Suprapubic skin (tissue), 4 donors: Measurements from ENCODE around the gene TLCD5.

ENCODE experiments used
- EP300 ChIP-seq: sonication (generic); formaldehyde crosslinking; IDR thresholded peaks from one replicate; pipeline ENCODE4 v1.6.1; 2017; ENCODE audit warnings: antibody characterized with exemption
- POLR2A ChIP-seq, 2 donors: fragments of 450-650 bp; IDR thresholded peaks; one replicate each; pipeline ENCODE4 v1.6.1; 2017; ENCODE audit warnings: antibody characterized with exemption in 2 of 2, mild to moderate bottlenecking in 2 of 2, moderate library complexity in 2 of 2
- POLR2AphosphoS5 ChIP-seq, 3 donors: sonication (generic); formaldehyde crosslinking; IDR thresholded peaks; one replicate each; pipeline ENCODE4 v1.6.1; 2017; ENCODE audit warnings: antibody characterized with exemption in 3 of 3
- TF ChIP-seq, protein P1 (sequence below), 2 donors: fragments of 200-600 bp in 1 of 2; fragments of 450-650 bp in 1 of 2; sonication (generic) in 1 of 2; IDR thresholded peaks; one replicate each; pipeline ENCODE4 v1.5.1; 2016 to 2019; ENCODE audit warnings: antibody characterized with exemption in 2 of 2, mild to moderate bottlenecking in 1 of 2, moderate library complexity in 1 of 2

DNA sequence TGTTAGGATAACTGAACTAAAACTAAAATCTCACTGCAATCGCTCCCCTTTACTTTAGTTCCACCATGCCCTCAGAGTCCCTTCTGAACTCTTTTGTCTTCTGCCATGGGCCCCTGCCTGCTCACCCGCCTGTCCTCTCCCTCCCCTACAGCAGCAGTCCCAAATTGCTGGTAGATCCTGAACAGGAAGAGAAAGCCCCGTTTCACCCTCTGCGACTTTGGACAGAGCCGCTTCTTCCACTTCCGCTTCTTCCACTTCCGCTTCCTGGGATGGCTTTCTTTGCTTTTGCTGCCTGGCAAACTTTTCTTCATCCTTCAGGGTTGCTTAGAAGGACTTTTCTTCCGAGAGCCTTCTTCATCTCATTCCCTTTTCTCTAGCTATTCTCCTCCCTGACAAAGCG is 35.7 kb upstream of the TLCD5 start:
- TF ChIP-seq, protein P1, sequence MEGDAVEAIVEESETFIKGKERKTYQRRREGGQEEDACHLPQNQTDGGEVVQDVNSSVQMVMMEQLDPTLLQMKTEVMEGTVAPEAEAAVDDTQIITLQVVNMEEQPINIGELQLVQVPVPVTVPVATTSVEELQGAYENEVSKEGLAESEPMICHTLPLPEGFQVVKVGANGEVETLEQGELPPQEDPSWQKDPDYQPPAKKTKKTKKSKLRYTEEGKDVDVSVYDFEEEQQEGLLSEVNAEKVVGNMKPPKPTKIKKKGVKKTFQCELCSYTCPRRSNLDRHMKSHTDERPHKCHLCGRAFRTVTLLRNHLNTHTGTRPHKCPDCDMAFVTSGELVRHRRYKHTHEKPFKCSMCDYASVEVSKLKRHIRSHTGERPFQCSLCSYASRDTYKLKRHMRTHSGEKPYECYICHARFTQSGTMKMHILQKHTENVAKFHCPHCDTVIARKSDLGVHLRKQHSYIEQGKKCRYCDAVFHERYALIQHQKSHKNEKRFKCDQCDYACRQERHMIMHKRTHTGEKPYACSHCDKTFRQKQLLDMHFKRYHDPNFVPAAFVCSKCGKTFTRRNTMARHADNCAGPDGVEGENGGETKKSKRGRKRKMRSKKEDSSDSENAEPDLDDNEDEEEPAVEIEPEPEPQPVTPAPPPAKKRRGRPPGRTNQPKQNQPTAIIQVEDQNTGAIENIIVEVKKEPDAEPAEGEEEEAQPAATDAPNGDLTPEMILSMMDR (IDR thresholded peaks at IDR 0.05), result no peak
- no peak for TF ChIP-seq POLR2A (IDR thresholded peaks at IDR 0.05)
- no peak for TF ChIP-seq POLR2AphosphoS5 (IDR thresholded peaks at IDR 0.05)
- TF ChIP-seq EP300, result no peak
